Common myeloid progenitor, CD34-positive (primary cell): Measurements from ENCODE around the gene IPO11.
A peak's percentile ranks its signal among the peaks of the same experiment; 100 is the strongest.

ENCODE experiments used
- CTCF ChIA-PET: fragments of 350-600 bp; sonication (Branson Sonifier 250); formaldehyde crosslinking; loops from one replicate; lab custom pipeline; 2021; ENCODE audit warnings: antibody characterized with exemption; lab: Charles Lee
- POLR2A ChIA-PET: fragments of 350-600 bp; sonication (Branson Sonifier 250); formaldehyde crosslinking; loops from one replicate; lab custom pipeline; 2021; ENCODE audit warnings: antibody characterized with exemption; lab: Charles Lee
- DNase-seq, 3 donors: peaks; one replicate each; pipeline versions ENCODE4 v3.0.0 to v3.0.0-alpha.2; 2013
- H3K27ac ChIP-seq, 2 experiments: 1 replicate in 1 of 2; 2 replicates in 1 of 2; pipeline ENCODE4 v1.7.0; 2013; ENCODE audit warnings: inconsistent platforms in 2 of 2, low read length in 2 of 2, mild to moderate bottlenecking in 2 of 2, low read depth in 1 of 2, moderate library complexity in 1 of 2; ENCODE audit not compliant: severe bottlenecking in 2 of 2, insufficient read depth in 1 of 2, poor library complexity in 1 of 2
- H3K27me3 ChIP-seq, 5 experiments: replicated peaks in 2 of 5; 1 replicate in 3 of 5; 2 replicates in 2 of 5; pipeline versions ENCODE4 v1.6.1 to v1.7.0; 2013; ENCODE audit warnings: low read length in 4 of 5, mild to moderate bottlenecking in 2 of 5, moderate library complexity in 2 of 5, inconsistent platforms in 1 of 5; ENCODE audit not compliant: insufficient read depth in 5 of 5, control insufficient read depth in 4 of 5
- H3K36me3 ChIP-seq, 4 experiments: 1 replicate in 2 of 4; 2 replicates in 2 of 4; pipeline versions ENCODE4 v1.6.1 to v1.7.0; 2013; ENCODE audit warnings: low read length in 3 of 4, control low read depth in 1 of 4, mild to moderate bottlenecking in 1 of 4; ENCODE audit not compliant: control insufficient read depth in 4 of 4, insufficient read depth in 4 of 4
- H3K4me1 ChIP-seq, 4 experiments: 1 replicate in 3 of 4; 2 replicates in 1 of 4; pipeline versions ENCODE4 v1.6.1 to v1.7.1; 2013; ENCODE audit warnings: low read length in 3 of 4, mild to moderate bottlenecking in 3 of 4, control low read depth in 1 of 4, inconsistent platforms in 1 of 4, moderate library complexity in 1 of 4; ENCODE audit not compliant: control insufficient read depth in 4 of 4, insufficient read depth in 4 of 4; ENCODE audit errors: control extremely low read depth in 1 of 4
- H3K4me3 ChIP-seq, 7 experiments: 1 replicate in 4 of 7; 2 replicates in 3 of 7; pipeline versions ENCODE4 v1.5.1 to v1.7.0; 2013; ENCODE audit warnings: mild to moderate bottlenecking in 7 of 7, low read length in 6 of 7, moderate library complexity in 6 of 7, inconsistent platforms in 2 of 7, low read depth in 2 of 7, control low read depth in 1 of 7; ENCODE audit not compliant: insufficient read depth in 4 of 7, control insufficient read depth in 1 of 7; ENCODE audit errors: extremely low read depth in 1 of 7
- H3K9me3 ChIP-seq, 5 experiments: 1 replicate in 4 of 5; 2 replicates in 1 of 5; pipeline versions ENCODE4 v1.6.1 to v1.7.1; 2013; ENCODE audit warnings: low read length in 4 of 5, mild to moderate bottlenecking in 2 of 5, inconsistent platforms in 1 of 5, low read depth in 1 of 5, moderate library complexity in 1 of 5; ENCODE audit not compliant: control insufficient read depth in 4 of 5, insufficient read depth in 2 of 5; ENCODE audit errors: control extremely low read depth in 1 of 5
- WGBS: methylation state at CpG from one replicate; pipeline ENCODE4 v1.1.5; 2013; ENCODE audit not compliant: insufficient coverage; 5-methylcytosine and 5-hydroxymethylcytosine counted together

The IPO11 gene

GRCh38 chr5:62432621-62433064 is 20.1 kb downstream of the IPO11 start:
- no peak for DNase-seq
- H3K27ac ChIP-seq = peak overlapping the region in 1 of 2 experiments; percentile 52
- POLR2A ChIA-PET = no interaction called here
- no peaks in the 10 kb centered on the region for H3K36me3 ChIP-seq
- H3K27me3 ChIP-seq = no peaks in the 10 kb centered on the region
- H3K4me3 ChIP-seq = no peak overlapping the region
- no peaks in the 10 kb centered on the region for H3K9me3 ChIP-seq
- H3K4me1 ChIP-seq = peaks cover 0 to 3% (median 0%) of the 10 kb centered on the region in 4 experiments
- no CpG with 5 or more reads among the region's 5 CpGs for WGBS
- CTCF ChIA-PET = interaction anchor here (0.9 to 2.1 kb wide), 4 partner anchors 10 to 199 kb away, joined by 3 to 9 read pairs (median 4); partner anchors contain the start of gene DIMT1

GRCh38 chr5:62448528-62448927 is 36.0 kb downstream of the IPO11 start:
- POLR2A ChIA-PET = no interaction called here
- Histone ChIP-seq H3K27ac (no peak overlapping the region), H3K27me3 (no peaks in the 10 kb centered on the region), H3K4me1 (no peaks in the 10 kb centered on the region), H3K36me3 (peaks cover 0 to 29% (median 18%) of the 10 kb centered on the region in 4 experiments), H3K9me3 (no peaks in the 10 kb centered on the region), H3K4me3 (no peak overlapping the region)
- no peak for DNase-seq
- CTCF ChIA-PET = interaction anchor here (3.0 kb wide), 1 partner anchor 12 kb away, joined by 8 read pairs; no protein-coding TSS in a partner anchor
- 100% methylated on average over 2 of the region's 5 CpGs for WGBS

- no peaks in the 10 kb centered on the region for H3K27me3 ChIP-seq
- H3K27ac ChIP-seq = no peak overlapping the region
- H3K4me3 ChIP-seq = no peak overlapping the region
- H3K4me1 ChIP-seq = no peaks in the 10 kb centered on the region
- no peak for DNase-seq
- no peaks in the 10 kb centered on the region for H3K9me3 ChIP-seq
- ChIA-PET POLR2A (interaction anchor here (0.6 kb wide), 1 partner anchor 219 kb away, joined by 4 read pairs; no protein-coding TSS in a partner anchor), CTCF (interaction anchor here (0.8 to 3.0 kb wide), 4 partner anchors 9 to 183 kb away, joined by 3 to 8 read pairs (median 4); no protein-coding TSS in a partner anchor)
- H3K36me3 ChIP-seq = peaks cover 0 to 30% (median 20%) of the 10 kb centered on the region in 4 experiments
- no CpG with 5 or more reads among the region's 2 CpGs for WGBS
These were observed 37.7 kb downstream of the IPO11 start for GRCh38 chr5:62450259-62450658.

GRCh38 chr5:62457071-62457470 is 44.5 kb downstream of the IPO11 start:
- no peak overlapping the region for H3K4me3 ChIP-seq
- peaks cover 0 to 4% (median 1%) of the 10 kb centered on the region in 4 experiments for H3K4me1 ChIP-seq
- no peak overlapping the region for H3K27ac ChIP-seq
- no peak for DNase-seq
- H3K27me3 ChIP-seq = no peaks in the 10 kb centered on the region
- ChIA-PET CTCF (interaction anchor here (0.7 to 3.9 kb wide), 5 partner anchors 10 to 323 kb away, joined by 3 to 32 read pairs (median 4); no protein-coding TSS in a partner anchor), POLR2A (no interaction called here)
- H3K36me3 ChIP-seq = peaks cover 7 to 26% (median 13%) of the 10 kb centered on the region in 4 experiments
- WGBS = no CpG with 5 or more reads among the region's 1 CpG
- no peaks in the 10 kb centered on the region for H3K9me3 ChIP-seq

GRCh38 chr5:62460578-62460983 is 48.0 kb downstream of the IPO11 start:
- H3K27me3 ChIP-seq = no peaks in the 10 kb centered on the region
- H3K4me1 ChIP-seq = peaks cover 0 to 4% (median 2%) of the 10 kb centered on the region in 4 experiments
- ChIA-PET CTCF (interaction anchor here (0.8 to 3.9 kb wide), 8 partner anchors 9 to 318 kb away, joined by 3 to 32 read pairs (median 9); no protein-coding TSS in a partner anchor), POLR2A (no interaction called here)
- peak overlapping the region in 1 of 2 experiments; percentile 9 for H3K27ac ChIP-seq
- DNase-seq = peak; percentile 47 to 78 (median 75)
- peaks cover 5 to 7% (median 7%) of the 10 kb centered on the region in 4 experiments for H3K36me3 ChIP-seq
- no peaks in the 10 kb centered on the region for H3K9me3 ChIP-seq
- H3K4me3 ChIP-seq = no peak overlapping the region

- Histone ChIP-seq H3K9me3 (no peaks in the 10 kb centered on the region), H3K4me1 (peaks cover 0 to 6% (median 2%) of the 10 kb centered on the region in 4 experiments), H3K27ac (no peak overlapping the region), H3K36me3 (peaks cover 0 to 5% (median 2%) of the 10 kb centered on the region in 4 experiments), H3K4me3 (no peak overlapping the region), H3K27me3 (no peaks in the 10 kb centered on the region)
- POLR2A ChIA-PET = no interaction called here
- CTCF ChIA-PET = interaction anchor here (1.9 kb wide), 1 partner anchor 167 kb away, joined by 7 read pairs; no protein-coding TSS in a partner anchor
- no CpG with 5 or more reads among the region's 4 CpGs for WGBS
- no peak for DNase-seq
These were observed 49.0 kb downstream of the IPO11 start for GRCh38 chr5:62461561-62461960.
